KMS-11 (cell line): ENCODE data around the gene CYLC2.

Experiments
- H2AFZ ChIP-seq: fragments of 200-600 bp; sonication (generic); 2 replicates; pipeline ENCODE4 v1.6.1; 2016; ENCODE audit warnings: antibody characterized with exemption, mixed run types, low read depth
- H3K27ac ChIP-seq: fragments of 200-600 bp; sonication (generic); 2 replicates; pipeline ENCODE4 v1.6.1; 2016; ENCODE audit warnings: mild to moderate bottlenecking, mixed run types
- H3K27me3 ChIP-seq: fragments of 200-600 bp; sonication (generic); 2 replicates; pipeline ENCODE4 v1.6.1; 2017; ENCODE audit warnings: mild to moderate bottlenecking, low read depth, mixed run types, moderate library complexity; ENCODE audit not compliant: insufficient read depth
- H3K36me3 ChIP-seq: fragments of 200-600 bp; sonication (generic); 2 replicates; pipeline ENCODE4 v1.6.1; 2017; ENCODE audit warnings: mild to moderate bottlenecking, mixed run types; ENCODE audit not compliant: insufficient read depth
- H3K4me1 ChIP-seq: fragments of 200-600 bp; sonication (generic); 2 replicates; pipeline ENCODE4 v1.6.1; 2016; ENCODE audit warnings: mild to moderate bottlenecking, low read depth, mixed run types; ENCODE audit not compliant: poor library complexity, severe bottlenecking
- H3K4me2 ChIP-seq: fragments of 200-600 bp; sonication (generic); 2 replicates; pipeline ENCODE4 v1.7.0; 2016; ENCODE audit warnings: mild to moderate bottlenecking, mixed run types
- H3K4me3 ChIP-seq: fragments of 200-600 bp; sonication (generic); IDR thresholded peaks from 2 replicates; pipeline ENCODE4 v1.6.1; 2017; ENCODE audit warnings: low read depth, low read length, mixed read lengths; ENCODE audit not compliant: insufficient read depth
- H3K79me2 ChIP-seq: fragments of 200-600 bp; sonication (generic); 2 replicates; pipeline ENCODE4 v1.6.1; 2016; ENCODE audit warnings: low read depth, mixed run types; ENCODE audit not compliant: insufficient read depth
- H3K9ac ChIP-seq: fragments of 200-600 bp; sonication (generic); 2 replicates; pipeline ENCODE4 v1.6.1; 2016; ENCODE audit warnings: mild to moderate bottlenecking, mixed run types
- H4K20me1 ChIP-seq: fragments of 200-600 bp; sonication (generic); 2 replicates; pipeline ENCODE4 v1.6.1; 2016; ENCODE audit warnings: mild to moderate bottlenecking, mixed run types; ENCODE audit not compliant: insufficient read depth
- CTCF ChIP-seq: fragments of 200-600 bp; sonication (generic); conservative IDR thresholded peaks from 2 replicates; pipeline ENCODE4 v1.6.1; 2017; ENCODE audit warnings: low read depth, mild to moderate bottlenecking, antibody characterized with exemption, low read length, moderate library complexity, mixed read lengths

Gene CYLC2

GRCh38 chr9:102986425-102986824, 8.7 kb upstream of the CYLC2 start:
- Histone ChIP-seq H3K9ac (no peak overlapping the region), H3K79me2 (no peaks in the 10 kb centered on the region), H3K27me3 (no peaks in the 10 kb centered on the region), H3K27ac (no peak overlapping the region), H3K4me2 (no peak overlapping the region), H3K4me3 (no peak overlapping the region), H4K20me1 (no peaks in the 10 kb centered on the region), H3K4me1 (no peaks in the 10 kb centered on the region), H3K36me3 (no peaks in the 10 kb centered on the region; the same call in 1 of the 2 replicates), H2AFZ (no peak overlapping the region)
- TF ChIP-seq CTCF: no peak

- no peak for TF ChIP-seq CTCF
- H3K4me2 ChIP-seq: no peak overlapping the region
- H3K27me3 ChIP-seq: no peaks in the 10 kb centered on the region
- H3K27ac ChIP-seq: no peak overlapping the region
- no peak overlapping the region for H2AFZ ChIP-seq
- no peaks in the 10 kb centered on the region for H3K79me2 ChIP-seq
- H3K36me3 ChIP-seq: no peaks in the 10 kb centered on the region
- no peaks in the 10 kb centered on the region for H4K20me1 ChIP-seq
- H3K4me1 ChIP-seq: no peaks in the 10 kb centered on the region
- no peak overlapping the region for H3K4me3 ChIP-seq
- H3K9ac ChIP-seq: no peak overlapping the region
Measured at GRCh38 chr9:103003689-103004088, 8.6 kb downstream of the CYLC2 start.

GRCh38 chr9:103014242-103014641, 19.1 kb downstream of the CYLC2 start:
- no peak for TF ChIP-seq CTCF
- Histone ChIP-seq H3K4me1 (no peaks in the 10 kb centered on the region), H3K27me3 (no peaks in the 10 kb centered on the region), H3K79me2 (no peaks in the 10 kb centered on the region), H3K4me2 (no peak overlapping the region), H3K4me3 (no peak overlapping the region), H3K36me3 (no peaks in the 10 kb centered on the region), H3K9ac (no peak overlapping the region), H3K27ac (no peak overlapping the region), H4K20me1 (no peaks in the 10 kb centered on the region), H2AFZ (no peak overlapping the region)

- no peak for TF ChIP-seq CTCF
- H3K27ac ChIP-seq: no peak overlapping the region
Measured at GRCh38 chr9:103025796-103026195, 30.7 kb downstream of the CYLC2 start.

More at GRCh38 chr9:103025796-103026195, 30.7 kb downstream of the CYLC2 start:
- H3K9ac ChIP-seq: no peak overlapping the region
- no peaks in the 10 kb centered on the region for H3K36me3 ChIP-seq
- H3K79me2 ChIP-seq: no peaks in the 10 kb centered on the region
- no peak overlapping the region for H3K4me3 ChIP-seq
- H4K20me1 ChIP-seq: no peaks in the 10 kb centered on the region
- H3K4me1 ChIP-seq: no peaks in the 10 kb centered on the region
- no peaks in the 10 kb centered on the region for H3K27me3 ChIP-seq
- no peak overlapping the region for H2AFZ ChIP-seq
- no peak overlapping the region for H3K4me2 ChIP-seq
